AG08395 (cell line): Measurements from ENCODE around the gene C3orf52.

Experiments used
- DNase-seq: peaks from one replicate; pipeline ENCODE4 v3.0.0; 2012; ENCODE audit warnings: mixed read lengths, low spot score

Gene C3orf52

DNA sequence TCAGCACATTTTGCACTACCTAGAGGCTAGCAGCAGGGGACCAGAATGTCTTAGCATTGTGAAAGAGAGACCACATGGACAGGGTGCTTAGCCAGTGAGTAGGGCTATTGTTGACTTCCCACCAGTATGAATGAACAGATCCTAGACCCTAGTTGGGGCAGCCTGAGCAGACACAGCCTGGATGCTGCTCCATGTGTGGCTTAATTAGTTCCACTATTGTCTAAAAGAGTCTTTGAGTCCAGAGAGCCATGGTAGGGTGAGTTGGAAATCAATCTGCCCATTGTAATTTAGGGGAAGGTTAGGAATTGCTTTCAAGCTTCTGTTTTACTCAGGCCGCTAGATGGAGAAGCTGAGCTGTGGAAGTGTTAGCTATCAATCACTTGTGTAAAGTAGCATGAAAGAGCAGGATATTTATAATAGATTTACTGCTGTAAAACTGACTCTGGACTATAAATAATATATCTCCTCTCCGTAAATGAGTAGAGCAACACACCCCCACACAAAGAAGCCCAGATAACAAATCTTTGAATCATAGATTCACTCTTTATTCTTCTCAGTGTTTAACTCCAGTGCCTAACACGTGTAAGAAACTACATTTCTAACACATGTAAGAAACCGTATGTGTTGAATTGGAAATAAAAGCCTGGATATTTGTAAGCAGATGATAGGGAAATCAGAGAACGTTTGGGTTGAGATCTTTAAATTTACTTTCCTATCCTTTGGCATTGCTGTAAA, 50.9 kb downstream of the C3orf52 start:
- DNase-seq: peak; percentile 13

- DNase-seq: no peak
Observed at GRCh38 chr3:112137781-112138180, 51.6 kb downstream of the C3orf52 start.

DNA sequence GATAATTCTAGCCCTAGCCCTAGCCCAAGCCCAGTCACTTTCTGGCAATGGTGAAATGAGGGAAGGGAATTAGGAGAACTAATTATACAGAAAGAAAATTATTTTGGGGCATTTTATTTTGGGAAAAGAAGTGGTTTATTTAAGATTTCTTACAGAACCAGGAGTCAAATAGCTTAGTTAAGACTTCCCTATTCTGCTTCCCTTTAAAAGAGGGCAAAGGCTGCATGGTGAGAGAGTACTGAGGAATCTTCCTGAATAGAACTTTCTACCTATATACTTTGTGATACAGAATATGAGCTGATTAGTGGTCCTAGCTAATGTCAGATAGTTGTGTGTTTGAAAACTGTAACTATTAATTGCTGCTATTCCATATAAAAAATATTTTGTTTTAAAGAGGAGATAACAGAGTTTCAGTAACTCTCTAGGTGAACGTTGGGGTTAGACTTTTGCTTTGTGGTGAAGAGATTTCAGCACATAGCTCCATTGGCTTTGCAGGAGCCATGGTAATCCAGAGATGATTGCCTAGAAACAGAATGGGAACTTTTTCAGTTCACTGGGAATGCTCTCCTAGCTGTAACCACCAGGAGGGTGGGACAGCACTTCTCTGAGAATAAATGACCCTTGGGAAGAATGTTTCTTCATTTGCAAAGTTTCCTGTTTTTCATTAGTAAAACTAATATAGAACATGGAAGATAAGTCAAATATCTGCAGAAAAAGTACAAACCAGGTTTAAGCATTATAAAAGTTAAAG, 52.2 kb downstream of the C3orf52 start:
- DNase-seq: no peak

GRCh38 chr3:112140584-112140983, 54.4 kb downstream of the C3orf52 start:
- no peak for DNase-seq

GRCh38 chr3:112141293-112141692, 55.1 kb downstream of the C3orf52 start:
- DNase-seq: no peak

- no peak for DNase-seq
Observed at GRCh38 chr3:112143251-112143650, 57.1 kb downstream of the C3orf52 start.

DNA sequence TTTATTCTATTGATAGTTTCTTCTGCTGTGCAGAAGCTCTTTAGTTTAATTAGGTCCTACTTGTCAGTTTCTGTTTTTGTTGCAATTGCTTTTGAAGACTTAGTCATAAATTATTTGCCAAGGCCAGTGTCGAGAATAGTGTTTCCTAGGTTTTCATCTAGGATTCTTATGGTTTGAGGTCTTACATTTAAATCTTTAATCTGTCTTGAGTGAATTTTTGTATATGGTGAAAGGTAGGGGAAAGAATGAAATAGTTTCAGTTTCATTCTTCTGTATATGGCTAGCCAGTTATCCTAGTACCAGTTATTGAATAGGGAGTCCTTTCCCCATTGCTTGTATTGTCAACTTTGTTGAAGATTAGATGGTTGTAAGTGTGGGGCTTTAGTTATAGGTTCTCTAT, 57.5 kb downstream of the C3orf52 start:
- DNase-seq: no peak

- DNase-seq: no peak
Observed at GRCh38 chr3:112149136-112149535, 62.9 kb downstream of the C3orf52 start.

DNA sequence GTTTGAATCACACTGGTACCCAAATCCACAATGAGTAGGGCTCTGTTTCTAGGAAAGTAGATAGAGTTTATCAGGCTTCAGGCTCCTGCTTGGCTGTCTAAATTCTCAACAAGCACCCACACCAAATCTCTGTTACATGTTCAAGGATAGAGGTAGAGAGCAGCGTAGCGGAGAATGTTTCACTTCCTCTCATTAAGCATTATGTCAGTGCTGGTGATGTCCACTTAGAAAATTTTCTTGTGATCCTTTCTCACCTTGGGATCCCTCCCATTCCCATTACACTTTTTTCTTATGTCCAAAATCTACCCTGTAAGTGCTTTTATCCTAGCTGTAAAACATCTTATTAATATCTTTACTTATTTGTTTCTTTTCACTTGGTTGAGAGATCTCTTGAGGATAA, 81.6 kb downstream of the C3orf52 start:
- no peak for DNase-seq
